Mesothelial cell of epicardium (in vitro differentiated cells): ENCODE measurements around the gene BLM. TPM values are rescaled to one million over a fixed set of nuclear protein-coding genes. Genes with fewer than 3 reads are reported as not detected.
A peak's percentile ranks its signal among the peaks of the same experiment; 100 is the strongest.

Source experiments
- DNase-seq, 2 experiments: peaks; one replicate each; pipeline ENCODE4 v3.0.0; 2021; ENCODE audit warnings: low spot score in 2 of 2; ENCODE audit not compliant: unreplicated experiment in 2 of 2
- H3K27ac Mint-ChIP-seq: 2 replicates; pipeline ENCODE4 v1.8.0; 2021; ENCODE audit warnings: mixed read lengths
- H3K27me3 Mint-ChIP-seq: 2 replicates; pipeline ENCODE4 v1.8.0; 2021; ENCODE audit warnings: low read depth, mixed read lengths
- H3K36me3 Mint-ChIP-seq: 2 replicates; pipeline ENCODE4 v1.8.0; 2021; ENCODE audit warnings: mixed read lengths
- H3K4me1 Mint-ChIP-seq: 2 replicates; pipeline ENCODE4 v1.8.0; 2021; ENCODE audit warnings: mixed read lengths
- H3K4me3 Mint-ChIP-seq: 2 replicates; pipeline ENCODE4 v1.8.0; 2021; ENCODE audit warnings: mild to moderate bottlenecking, moderate library complexity, mixed read lengths
- H3K9me3 Mint-ChIP-seq: 2 replicates; pipeline ENCODE4 v1.8.0; 2021; ENCODE audit warnings: mixed read lengths
- total RNA-seq: library from RNA; stranded (reverse); gene quantifications from 3 replicates; pipeline ENCODE4 v1.2.1, GENCODE V29; 2021
- TF ChIP-seq, protein P1 (sequence below): fragments of 200-600 bp; sonication (generic); IDR thresholded peaks from one replicate; pipeline ENCODE4 v1.5.0; 2021; ENCODE audit warnings: antibody characterized with exemption; ENCODE audit not compliant: unreplicated experiment

The BLM gene
- total RNA-seq, 1 donor from 2014 or later, result 13.4 TPM

DNA sequence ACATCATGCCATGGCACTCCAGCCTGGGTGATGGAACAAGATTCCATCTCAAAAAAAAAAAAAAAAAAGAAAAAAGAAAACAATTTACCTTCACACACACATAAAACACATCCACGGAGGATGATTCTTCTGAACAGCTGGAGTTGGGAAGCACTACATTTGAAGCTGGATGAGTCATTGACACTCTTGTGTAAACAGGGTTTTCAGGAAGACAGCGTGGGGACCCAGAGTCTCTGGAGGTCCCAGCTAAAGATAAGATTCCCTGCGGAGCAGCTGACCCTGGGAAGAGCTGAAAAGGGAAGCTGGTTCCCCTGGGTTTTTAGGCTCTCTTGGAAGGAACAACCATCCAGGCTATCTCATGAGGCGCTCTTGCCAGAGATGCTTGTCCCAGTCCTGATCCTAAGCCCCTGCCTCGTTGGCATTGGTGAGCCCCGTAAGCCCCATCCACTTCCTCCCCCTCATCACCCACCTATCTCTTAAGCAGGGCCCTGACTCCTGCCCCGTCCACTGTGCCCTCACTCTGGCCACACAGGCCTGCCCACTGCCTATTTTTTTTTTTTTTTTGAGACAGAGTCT lies 119.2 kb downstream of the BLM start:
- H3K36me3 Mint-ChIP-seq, result no peaks in the 10 kb centered on the region
- H3K27me3 Mint-ChIP-seq, result no peaks in the 10 kb centered on the region
- H3K4me1 Mint-ChIP-seq, result peaks cover 23% of the 10 kb centered on the region
- TF ChIP-seq, protein P1, sequence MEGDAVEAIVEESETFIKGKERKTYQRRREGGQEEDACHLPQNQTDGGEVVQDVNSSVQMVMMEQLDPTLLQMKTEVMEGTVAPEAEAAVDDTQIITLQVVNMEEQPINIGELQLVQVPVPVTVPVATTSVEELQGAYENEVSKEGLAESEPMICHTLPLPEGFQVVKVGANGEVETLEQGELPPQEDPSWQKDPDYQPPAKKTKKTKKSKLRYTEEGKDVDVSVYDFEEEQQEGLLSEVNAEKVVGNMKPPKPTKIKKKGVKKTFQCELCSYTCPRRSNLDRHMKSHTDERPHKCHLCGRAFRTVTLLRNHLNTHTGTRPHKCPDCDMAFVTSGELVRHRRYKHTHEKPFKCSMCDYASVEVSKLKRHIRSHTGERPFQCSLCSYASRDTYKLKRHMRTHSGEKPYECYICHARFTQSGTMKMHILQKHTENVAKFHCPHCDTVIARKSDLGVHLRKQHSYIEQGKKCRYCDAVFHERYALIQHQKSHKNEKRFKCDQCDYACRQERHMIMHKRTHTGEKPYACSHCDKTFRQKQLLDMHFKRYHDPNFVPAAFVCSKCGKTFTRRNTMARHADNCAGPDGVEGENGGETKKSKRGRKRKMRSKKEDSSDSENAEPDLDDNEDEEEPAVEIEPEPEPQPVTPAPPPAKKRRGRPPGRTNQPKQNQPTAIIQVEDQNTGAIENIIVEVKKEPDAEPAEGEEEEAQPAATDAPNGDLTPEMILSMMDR, result no peak
- no peak for DNase-seq
- H3K27ac Mint-ChIP-seq, result no peak overlapping the region
- H3K9me3 Mint-ChIP-seq, result no peaks in the 10 kb centered on the region
- H3K4me3 Mint-ChIP-seq, result no peak overlapping the region

DNA sequence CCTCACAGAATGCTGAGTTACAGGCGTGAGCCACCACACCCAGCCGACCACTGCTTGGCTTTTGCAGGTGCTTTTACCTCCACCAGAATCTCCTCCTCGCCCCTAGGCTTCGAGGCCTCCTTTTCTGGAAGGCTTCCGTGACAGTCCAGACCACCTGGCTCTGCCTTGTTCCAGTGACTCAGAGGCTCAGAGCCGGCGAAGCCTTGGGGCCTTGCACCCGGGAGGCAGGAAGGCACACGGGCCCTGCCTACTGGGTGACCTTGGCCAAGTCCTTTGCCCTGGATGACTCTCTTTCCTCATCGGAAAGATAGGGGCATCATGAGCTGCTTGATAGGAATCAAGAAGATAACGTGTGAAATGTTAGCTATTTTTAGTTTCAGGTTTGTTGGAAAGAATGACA lies 119.9 kb downstream of the BLM start:
- DNase-seq, result no peak
- H3K27ac Mint-ChIP-seq, result no peak overlapping the region
- no peaks in the 10 kb centered on the region for H3K36me3 Mint-ChIP-seq
- H3K27me3 Mint-ChIP-seq, result no peaks in the 10 kb centered on the region
- TF ChIP-seq, protein P1, result no peak
- H3K9me3 Mint-ChIP-seq, result no peaks in the 10 kb centered on the region
- peaks cover 23% of the 10 kb centered on the region for H3K4me1 Mint-ChIP-seq
- H3K4me3 Mint-ChIP-seq, result no peak overlapping the region

DNA sequence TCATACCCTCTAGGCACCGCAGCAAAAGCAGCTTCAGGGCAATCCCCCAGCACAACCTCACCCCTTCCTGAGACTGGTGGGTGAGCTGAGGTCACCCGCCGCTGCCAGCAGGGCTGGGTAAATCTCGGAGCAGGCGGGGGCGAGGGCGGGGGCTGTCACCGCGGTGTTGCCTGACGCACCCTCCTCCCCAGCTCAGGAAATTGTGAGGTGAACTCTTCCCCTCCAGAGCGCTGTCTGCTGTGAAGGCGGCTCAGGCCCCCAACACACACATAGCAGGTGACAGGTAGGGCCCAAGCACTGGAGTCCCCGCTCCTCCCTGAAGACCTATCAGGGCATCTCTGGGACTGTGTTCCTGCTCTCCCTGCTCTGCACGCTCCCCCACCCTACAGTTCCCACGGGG lies 121.0 kb downstream of the BLM start:
- Mint-ChIP-seq H3K27me3 (no peaks in the 10 kb centered on the region), H3K4me1 (peaks cover 23% of the 10 kb centered on the region)

DNA sequence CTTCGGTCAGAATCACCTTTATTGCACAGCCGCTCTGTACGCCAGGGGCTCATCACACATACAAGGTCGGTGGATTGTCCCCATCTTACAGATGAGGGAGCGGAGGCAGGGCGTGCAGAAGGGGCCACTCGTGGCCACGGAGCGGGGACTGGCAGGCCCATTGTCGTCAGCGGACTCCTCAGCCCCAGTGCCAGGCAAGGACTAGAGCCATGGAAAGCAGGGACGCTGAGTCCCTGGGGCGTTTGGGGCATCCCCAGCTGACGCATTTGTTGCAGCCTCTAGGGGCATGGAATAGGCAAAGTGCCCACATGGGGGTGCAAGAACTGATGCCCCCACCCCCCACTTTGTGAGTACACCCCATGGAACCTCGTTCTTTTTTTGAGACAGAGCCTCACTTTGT lies 121.4 kb downstream of the BLM start:
- Mint-ChIP-seq H3K27ac (no peak overlapping the region), H3K4me3 (no peak overlapping the region), H3K36me3 (no peaks in the 10 kb centered on the region), H3K27me3 (no peaks in the 10 kb centered on the region), H3K4me1 (peaks cover 23% of the 10 kb centered on the region), H3K9me3 (no peaks in the 10 kb centered on the region)
- TF ChIP-seq, protein P1, result no peak
- DNase-seq, result no peak

More for the DNA sequence above, 121.0 kb downstream of the BLM start:
- TF ChIP-seq, protein P1, result no peak
- Mint-ChIP-seq H3K27ac (no peak overlapping the region), H3K4me3 (no peak overlapping the region), H3K36me3 (no peaks in the 10 kb centered on the region), H3K9me3 (no peaks in the 10 kb centered on the region)
- no peak for DNase-seq

DNA sequence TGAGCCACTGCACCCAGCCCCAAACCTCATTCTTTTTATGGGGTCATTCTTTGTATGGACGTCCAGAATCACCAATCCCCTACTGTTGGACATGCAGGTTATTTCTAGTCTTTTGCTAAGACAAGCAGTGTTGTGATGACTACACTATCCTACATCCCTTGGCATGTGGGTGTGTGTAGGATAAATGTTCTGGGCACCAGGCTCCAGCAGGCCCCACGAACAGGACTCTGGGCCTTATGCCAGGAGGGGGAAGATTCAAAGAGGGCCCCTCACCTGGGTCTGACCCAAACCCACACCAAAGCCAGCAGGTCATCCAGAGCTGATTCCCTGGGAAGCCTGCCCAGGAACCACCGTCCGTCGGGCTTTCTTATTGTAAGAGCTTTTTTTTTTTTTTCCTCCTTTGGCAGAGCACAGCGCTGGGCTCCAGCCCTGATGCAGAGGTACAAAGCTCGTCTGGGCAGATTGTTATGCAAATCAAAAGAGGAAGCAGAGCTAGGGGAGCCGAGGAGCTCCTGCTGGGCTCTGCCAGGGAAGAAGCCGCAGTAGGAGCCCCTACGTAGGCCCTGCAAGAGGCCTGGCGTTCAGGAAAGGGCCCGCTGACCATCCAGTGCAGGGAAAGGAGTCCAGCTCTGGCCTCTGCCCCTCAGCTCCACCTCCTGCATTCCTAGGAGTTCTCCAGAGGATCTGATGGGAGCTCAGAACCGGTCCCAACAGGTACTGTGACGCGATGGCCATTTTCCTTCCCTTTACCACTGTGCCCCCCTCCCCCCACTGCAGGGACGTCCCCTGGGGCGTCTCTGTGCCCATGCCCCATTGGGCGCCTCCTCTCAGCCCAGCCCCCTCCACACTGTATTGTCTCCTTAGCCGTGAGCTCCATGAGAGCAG lies 122.3 kb downstream of the BLM start:
- Mint-ChIP-seq H3K36me3 (no peaks in the 10 kb centered on the region), H3K27me3 (no peaks in the 10 kb centered on the region), H3K27ac (peak overlapping the region; percentile 87), H3K9me3 (no peaks in the 10 kb centered on the region), H3K4me3 (peak overlapping the region; percentile 36), H3K4me1 (peaks cover 23% of the 10 kb centered on the region)
- DNase-seq, result no peak
- TF ChIP-seq, protein P1, result no peak
